Measurements from ENCODE around the gene AIRE.

The AIRE gene

GRCh38 chr21:44293551-44294231, 8.0 kb downstream of the AIRE start:
- no peaks in the 10 kb centered on the region for H3K79me2 ChIP-seq
- no peak overlapping the region for H3K4me3 ChIP-seq (ENCODE audit: low read depth, low read length)
- TF ChIP-seq CTCF (IDR thresholded peaks at IDR 0.05) = no peak
- no peaks in the 10 kb centered on the region for H3K4me1 ChIP-seq
- no peak overlapping the region for H3K9ac ChIP-seq
- no peak overlapping the region for H3K27ac ChIP-seq
- H3K36me3 ChIP-seq (ENCODE audit: control insufficient read depth, insufficient read depth, low read length) = no peaks in the 10 kb centered on the region
- no peaks in the 10 kb centered on the region for H3K27me3 ChIP-seq (ENCODE audit: control insufficient read depth, insufficient read depth, low read length)
- no peaks in the 10 kb centered on the region for H3K9me3 ChIP-seq (ENCODE audit: control insufficient read depth, low read length)
- H2AFZ ChIP-seq = no peak overlapping the region
- no peak overlapping the region for H3K4me2 ChIP-seq (ENCODE audit: low read length)

- no peak for TF ChIP-seq CTCF (IDR thresholded peaks at IDR 0.05)
- H3K9me3 ChIP-seq (ENCODE audit: control insufficient read depth, low read length) = no peaks in the 10 kb centered on the region
- peaks cover 3% of the 10 kb centered on the region for H3K4me1 ChIP-seq
- no peak overlapping the region for H3K27ac ChIP-seq
- no peak overlapping the region for H2AFZ ChIP-seq
- no peaks in the 10 kb centered on the region for H3K36me3 ChIP-seq (ENCODE audit: control insufficient read depth, insufficient read depth, low read length)
- no peak overlapping the region for H3K4me2 ChIP-seq (ENCODE audit: low read length)
- no peak overlapping the region for H3K9ac ChIP-seq
- no peak overlapping the region for H3K4me3 ChIP-seq (ENCODE audit: low read depth, low read length)
- no peaks in the 10 kb centered on the region for H3K79me2 ChIP-seq
- no peaks in the 10 kb centered on the region for H3K27me3 ChIP-seq (ENCODE audit: control insufficient read depth, insufficient read depth, low read length)
These were observed 8.9 kb downstream of the AIRE start for GRCh38 chr21:44294391-44295162.

- Histone ChIP-seq H2AFZ (no peak overlapping the region), H3K4me1 (peaks cover 3% of the 10 kb centered on the region), H3K9me3 (ENCODE audit: control insufficient read depth, low read length) (no peaks in the 10 kb centered on the region), H3K79me2 (no peaks in the 10 kb centered on the region), H3K27ac (no peak overlapping the region), H3K9ac (no peak overlapping the region), H3K4me2 (ENCODE audit: low read length) (no peak overlapping the region), H3K27me3 (ENCODE audit: control insufficient read depth, insufficient read depth, low read length) (no peaks in the 10 kb centered on the region), H3K36me3 (ENCODE audit: control insufficient read depth, insufficient read depth, low read length) (no peaks in the 10 kb centered on the region), H3K4me3 (ENCODE audit: low read depth, low read length) (no peak overlapping the region)
- TF ChIP-seq CTCF (IDR thresholded peaks at IDR 0.05) = no peak
These were observed 9.5 kb downstream of the AIRE start for GRCh38 chr21:44295163-44295573.

- H3K9ac ChIP-seq = no peak overlapping the region
- no peak overlapping the region for H3K4me3 ChIP-seq (ENCODE audit: low read depth, low read length)
- H3K27me3 ChIP-seq (ENCODE audit: control insufficient read depth, insufficient read depth, low read length) = no peaks in the 10 kb centered on the region
- H2AFZ ChIP-seq = no peak overlapping the region
- H3K4me1 ChIP-seq = peaks cover 3% of the 10 kb centered on the region
- TF ChIP-seq CTCF (IDR thresholded peaks at IDR 0.05) = no peak
- H3K4me2 ChIP-seq (ENCODE audit: low read length) = no peak overlapping the region
- no peak overlapping the region for H3K27ac ChIP-seq
- no peaks in the 10 kb centered on the region for H3K79me2 ChIP-seq
- no peaks in the 10 kb centered on the region for H3K36me3 ChIP-seq (ENCODE audit: control insufficient read depth, insufficient read depth, low read length)
- H3K9me3 ChIP-seq (ENCODE audit: control insufficient read depth, low read length) = no peaks in the 10 kb centered on the region
These were observed 10.0 kb downstream of the AIRE start for GRCh38 chr21:44295646-44296045.
